ENCODE data around the gene FAM83G.

Gene FAM83G

DNA sequence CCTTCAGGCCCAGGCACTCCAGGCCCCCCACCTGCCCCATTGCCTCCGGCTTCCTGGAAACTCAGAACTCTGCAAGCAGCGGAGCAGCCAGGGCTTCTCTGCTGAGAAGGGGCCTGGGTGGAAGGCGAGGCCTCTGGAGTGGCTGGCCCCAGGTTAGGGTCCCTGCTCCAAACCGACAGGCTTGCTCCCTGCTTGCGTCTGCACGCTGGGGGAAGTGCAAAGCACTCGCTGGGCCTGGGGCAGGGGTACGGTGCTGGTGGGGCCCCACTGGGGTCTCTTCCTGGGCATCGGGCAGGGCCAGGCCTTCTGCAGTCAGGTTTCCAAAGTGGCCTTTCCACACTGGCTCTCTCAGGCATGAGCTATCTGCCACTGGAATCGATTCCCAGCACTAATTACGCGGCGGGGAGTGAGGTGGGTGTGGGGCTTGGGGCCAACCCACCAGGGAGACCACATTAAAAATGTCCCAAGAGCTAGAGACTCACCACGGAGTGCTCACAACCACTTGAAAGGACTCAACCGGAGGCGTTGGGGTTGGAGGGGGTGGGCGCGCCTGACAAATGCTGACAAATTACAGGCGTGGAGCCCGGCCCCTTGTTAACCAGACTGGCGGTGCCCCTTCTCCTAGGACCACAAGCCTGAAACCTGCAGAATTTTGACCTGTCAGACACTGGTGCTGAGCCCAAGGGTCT lies 17.9 kb downstream of the FAM83G start:
- no peak for DNase-seq

DNA sequence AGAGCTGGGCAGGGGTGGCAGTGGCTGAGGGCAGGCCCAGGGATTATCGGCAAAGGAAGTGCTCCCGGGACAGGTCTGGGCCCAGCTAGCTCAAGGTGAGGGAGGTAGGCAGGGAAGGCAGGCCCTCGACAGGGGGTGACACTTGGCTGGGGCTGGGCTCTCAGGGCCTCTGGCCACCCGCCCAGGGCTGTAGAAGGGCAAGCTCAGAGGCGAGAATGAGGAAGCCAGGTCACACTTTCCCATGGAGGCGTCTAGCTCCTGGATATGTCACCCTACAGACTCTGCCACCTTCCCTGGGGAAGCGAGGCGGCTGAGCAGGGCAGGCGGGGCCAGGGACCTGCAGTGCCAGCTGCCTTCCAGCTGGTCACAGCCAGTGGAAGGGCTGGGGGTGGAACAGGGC lies 19.1 kb downstream of the FAM83G start:
- no peak for DNase-seq

DNA sequence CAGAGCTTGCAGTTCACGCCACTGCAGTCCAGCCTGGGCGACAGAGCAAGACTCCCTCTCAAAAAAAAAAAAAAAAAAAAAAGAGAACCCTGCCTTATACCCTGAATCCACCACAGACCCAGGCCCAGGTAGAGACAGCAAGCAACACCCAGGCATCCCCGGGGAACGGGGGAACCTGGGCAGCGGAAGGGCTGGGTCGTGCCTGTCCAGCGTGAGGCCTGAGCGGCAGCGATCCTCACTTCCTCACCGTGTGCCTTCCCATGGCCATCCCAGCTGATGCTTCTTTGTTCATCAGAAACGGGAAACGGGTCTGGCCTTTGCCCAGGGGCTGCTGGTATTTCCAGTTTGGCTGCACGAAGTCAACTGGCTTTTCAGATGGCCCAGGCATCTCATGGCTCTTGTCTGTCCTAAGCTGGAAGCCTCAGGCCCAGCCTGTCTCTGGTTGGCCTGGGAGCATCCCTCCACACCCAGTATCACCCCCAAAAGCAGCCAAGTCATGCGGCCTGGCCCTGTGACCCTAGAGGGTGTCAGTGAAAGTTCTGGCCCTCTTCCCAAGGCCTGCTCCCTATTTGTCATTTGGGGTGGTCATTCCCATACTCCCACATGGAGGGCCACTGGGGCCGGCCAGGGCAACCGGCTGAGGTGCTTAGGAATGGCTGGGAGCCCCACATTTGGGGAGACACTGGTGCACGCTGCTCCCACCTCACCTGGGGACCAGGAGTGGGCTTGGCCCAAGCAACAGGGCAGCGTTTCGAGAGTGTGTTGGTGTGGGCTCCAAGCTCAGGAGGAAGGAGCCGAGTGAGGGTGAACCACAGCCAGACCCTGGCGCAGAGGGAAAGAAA lies 20.1 kb downstream of the FAM83G start:
- DNase-seq: no peak

DNA sequence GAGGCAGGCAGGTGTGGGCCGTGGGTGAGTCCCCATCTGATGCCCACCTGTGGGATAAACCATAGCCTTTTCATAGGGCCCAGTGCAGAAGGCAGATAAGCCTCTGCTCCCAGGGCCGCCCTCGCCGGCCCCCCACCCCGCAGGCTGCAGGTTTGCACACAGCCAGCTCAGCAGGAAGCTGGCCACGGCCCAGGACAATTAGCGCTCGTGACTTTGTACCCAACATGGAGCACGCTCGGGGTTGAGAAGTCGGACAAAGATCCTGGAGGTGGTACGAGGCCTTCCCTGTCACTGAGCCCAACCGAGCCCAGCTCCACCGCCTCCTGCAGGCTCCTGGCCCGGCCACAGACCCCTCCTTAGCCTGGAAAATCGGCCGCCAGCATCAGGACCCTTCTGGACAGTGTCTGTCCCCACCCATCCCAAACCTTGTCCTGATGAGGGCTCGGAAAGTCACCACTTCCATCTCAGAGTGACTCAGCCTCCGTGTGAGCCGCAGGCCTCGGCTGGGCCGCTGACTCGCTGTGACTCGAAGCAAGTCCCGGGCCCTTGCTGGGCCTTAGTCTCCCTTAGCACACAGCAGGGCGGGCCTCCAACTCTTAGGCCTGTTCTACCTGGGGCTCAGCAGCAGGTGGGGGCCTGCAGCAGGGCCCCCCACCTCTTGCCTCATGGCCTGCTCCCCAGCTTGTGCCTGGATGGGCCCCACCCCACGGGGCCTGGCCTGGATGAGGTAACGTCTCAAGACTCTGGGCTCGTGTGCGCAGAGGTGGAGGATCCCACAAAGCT lies 22.7 kb downstream of the FAM83G start:
- no peak for DNase-seq

DNA sequence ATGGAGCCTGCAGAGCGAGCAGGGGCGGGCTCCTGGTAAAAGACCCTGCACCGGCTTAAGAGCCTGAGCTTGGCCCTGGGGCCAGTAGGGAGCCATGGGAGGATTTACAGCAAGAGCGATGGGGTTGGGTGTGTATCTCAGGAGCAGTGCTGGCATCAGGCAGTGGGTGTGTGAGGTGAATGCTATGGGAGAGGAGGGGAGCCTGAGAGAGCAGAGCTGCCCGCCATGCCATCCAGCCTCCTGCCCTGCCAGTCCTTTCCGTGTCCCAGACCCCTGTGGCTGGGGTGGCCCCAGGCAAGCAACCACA lies 23.3 kb downstream of the FAM83G start:
- no peak for DNase-seq

DNA sequence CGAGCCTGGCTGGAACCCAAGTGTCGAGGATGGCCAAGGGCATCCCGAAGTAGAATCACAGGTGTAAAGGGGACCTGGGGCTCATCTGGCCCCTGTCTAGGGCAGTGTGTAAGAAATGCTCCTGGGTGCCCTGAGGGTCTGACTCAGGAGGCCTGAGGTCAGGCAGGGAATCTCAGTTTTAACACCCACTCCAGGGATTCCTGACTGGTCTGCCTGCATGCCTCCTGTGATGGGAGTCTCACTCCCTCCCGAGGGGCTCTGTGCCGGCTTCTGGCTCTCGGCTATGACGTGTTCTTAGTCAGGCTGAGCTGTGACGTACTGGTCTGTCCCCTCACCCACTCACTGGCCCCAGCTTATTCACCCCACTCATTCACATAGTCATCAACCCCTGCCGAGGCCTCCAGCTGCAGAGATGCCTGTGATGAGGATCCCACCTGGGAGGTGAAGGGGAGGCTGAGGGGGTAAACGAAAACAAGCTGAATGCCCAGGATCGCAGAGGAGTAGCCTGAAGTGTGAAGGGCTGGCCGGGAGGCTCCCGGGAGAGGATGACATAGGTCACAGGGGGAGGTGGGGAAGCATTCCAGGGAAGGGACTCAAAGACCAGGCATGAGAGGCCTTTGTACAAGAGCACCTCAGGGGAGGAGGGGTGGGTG lies 23.8 kb downstream of the FAM83G start:
- no peak for DNase-seq

DNA sequence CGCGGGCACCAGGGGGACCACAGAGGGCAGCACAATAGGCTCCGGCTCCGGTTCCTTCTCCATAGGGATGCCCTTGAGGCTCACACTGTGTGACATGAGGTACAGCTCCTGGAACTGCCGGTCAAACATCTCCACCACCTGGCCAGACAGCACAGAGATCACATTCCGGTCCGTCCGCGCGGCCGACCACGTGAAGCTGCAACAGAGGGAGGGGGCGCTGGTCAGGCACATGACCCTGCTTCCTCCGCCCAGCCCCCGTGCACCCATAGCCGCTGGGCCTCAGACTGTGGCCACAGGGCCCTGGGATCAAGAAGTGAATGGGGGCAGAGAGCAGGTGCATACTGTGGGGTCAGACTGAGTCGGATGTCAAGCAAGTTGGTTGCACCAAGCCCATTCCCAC lies 25.9 kb downstream of the FAM83G start:
- no peak for DNase-seq

DNA sequence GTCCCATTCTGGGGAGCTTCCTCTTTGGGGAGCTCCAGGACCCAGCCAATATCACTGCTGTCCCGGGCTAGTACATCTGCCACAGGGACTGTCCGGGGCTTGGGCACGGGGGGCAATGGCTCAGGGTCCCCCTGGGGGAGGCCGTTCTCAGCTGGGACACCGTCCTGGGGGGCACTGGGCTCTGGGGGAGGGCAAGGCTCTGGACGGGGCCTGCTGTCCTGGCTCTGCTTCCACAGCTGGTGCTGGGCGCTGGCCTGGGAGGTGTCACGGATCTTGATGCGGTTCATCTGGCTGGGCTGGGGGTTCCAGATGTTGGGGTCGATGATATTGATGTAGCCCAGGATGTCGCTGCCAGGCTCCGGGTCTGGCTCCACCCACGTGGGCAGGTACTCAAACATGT lies 26.5 kb downstream of the FAM83G start:
- no peak for DNase-seq

DNA sequence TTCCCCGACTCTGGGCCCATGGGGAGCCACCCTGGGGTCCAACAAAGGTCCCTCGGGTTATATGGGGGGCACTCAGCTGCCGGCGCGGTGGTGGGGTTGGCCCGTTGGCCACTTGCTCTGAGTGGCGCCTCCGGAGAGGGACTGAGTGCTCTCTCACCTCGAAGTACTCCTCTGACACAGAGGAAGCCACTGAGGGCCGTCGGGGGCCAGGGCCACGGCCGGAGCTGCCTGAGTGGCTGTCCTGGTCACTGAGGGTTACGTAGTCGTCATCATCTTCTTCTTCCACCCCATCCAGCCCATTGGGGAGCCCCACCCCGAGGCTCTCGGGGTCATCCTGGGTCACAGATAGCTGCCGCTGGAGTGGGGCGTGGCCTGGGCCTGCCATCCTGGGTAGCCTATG lies 26.9 kb downstream of the FAM83G start:
- no peak for DNase-seq

DNA sequence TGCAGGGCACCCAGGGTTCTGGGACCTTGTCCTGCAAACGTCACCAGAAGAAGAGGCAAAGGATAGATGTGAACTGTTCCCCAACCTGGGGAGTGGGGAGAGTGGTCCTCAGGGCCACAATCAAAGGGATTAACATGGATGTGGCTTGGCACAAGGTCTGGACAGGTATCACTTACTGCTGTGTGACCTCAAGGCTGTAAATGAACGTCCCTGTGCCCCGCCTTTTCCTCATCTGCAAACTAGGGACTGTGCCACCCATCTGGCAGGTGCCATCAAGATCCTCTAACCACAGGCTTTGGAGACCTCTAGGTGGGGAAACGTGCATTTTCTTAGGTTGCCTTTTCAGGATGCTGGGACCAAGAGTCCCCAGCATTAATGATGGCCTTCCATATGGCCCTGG lies 27.5 kb downstream of the FAM83G start:
- no peak for DNase-seq

DNA sequence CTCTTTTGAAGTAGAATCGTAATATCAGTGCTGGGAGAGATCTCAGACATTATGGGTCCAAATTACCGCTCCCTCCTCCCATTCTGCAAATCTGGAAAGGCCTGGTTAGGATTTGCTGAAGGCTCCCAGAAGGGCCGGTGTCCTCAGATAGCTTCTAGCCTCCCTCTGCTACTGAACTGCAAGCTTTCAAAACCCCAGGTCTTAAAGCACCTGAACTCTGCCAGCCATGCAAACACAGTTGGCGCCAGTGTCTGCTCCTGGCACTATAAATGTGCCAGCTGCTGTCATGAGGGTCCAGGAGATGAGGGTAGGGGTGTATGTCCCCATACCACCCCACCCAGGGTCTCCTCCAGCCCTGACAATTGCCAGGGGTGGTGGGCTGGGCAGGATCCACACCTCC lies 28.4 kb downstream of the FAM83G start:
- no peak for DNase-seq

DNA sequence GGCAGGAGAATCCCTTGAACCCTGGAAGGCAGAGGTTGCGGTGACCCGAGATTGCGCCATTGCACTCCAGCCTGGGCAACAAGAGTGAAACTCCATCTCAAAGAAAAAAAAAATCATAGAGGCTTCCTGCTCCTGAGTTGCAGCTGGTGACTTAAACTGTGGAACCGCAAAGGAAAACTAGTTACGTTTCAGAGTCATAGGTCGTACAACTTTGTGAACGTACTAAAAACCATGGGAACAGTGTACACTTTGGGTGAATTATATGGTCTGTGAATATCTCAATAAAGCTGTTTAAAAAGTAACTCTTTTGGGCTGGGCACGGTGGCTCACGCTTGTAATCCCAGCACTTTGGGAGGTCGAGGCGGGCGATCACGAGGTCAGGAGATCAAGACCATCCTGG lies 29.0 kb downstream of the FAM83G start:
- no peak for DNase-seq

DNA sequence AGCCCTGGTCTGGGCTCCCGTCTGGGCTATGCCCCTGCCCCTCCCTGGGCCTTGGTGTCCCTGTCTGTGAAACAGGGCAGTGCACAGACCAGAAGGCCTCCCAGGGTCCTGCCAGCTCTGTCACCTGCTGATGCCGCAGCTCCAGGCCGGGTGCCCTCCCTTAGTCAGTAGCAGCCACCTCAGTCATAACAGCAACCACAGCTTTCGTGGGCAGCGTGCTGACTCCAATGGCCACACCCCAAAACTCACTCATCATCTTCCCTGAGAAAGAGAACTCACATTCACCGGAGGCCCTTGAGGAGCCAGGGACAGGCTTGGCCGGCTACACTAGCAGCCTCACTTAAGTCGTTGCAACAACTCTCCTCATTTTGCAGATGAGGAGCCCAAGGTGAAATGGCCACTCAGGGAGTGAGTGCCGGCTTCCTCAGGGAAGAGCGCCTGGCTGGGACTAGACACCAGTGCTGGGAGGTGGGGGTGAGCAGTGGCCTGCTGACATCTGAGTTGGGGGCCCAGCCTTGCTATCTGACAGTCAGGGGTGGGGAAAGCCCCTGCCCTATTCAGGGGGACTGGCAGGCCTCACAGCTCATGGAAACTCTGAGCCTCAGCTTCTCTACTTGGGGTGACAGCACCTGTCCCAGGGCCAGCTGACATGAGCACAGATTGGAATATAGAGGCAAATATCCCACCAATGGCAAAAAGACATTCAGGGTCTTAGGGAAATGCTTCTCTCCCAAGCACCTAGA lies 30.0 kb downstream of the FAM83G start:
- DNase-seq: no peak

DNA sequence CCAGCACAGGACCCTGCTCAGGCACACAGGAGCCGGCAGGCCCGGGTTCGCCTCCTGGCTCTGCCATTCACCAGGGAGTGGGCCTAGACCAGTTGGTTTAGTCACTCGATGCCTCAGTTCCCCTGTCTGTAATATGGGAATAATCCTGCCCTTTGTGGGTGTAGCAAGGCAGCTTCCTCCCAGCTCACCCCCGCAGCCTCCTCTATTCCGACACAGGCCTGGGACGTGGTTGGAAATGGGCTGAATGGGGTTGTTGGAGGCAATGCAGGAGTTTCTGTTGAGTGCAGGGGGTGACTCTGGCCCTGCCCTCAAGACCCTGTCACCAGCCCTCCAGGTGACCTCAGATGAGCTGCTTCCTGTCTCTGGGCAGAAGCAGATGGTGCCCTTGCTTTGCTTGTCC lies 32.8 kb downstream of the FAM83G start:
- DNase-seq: no peak

DNA sequence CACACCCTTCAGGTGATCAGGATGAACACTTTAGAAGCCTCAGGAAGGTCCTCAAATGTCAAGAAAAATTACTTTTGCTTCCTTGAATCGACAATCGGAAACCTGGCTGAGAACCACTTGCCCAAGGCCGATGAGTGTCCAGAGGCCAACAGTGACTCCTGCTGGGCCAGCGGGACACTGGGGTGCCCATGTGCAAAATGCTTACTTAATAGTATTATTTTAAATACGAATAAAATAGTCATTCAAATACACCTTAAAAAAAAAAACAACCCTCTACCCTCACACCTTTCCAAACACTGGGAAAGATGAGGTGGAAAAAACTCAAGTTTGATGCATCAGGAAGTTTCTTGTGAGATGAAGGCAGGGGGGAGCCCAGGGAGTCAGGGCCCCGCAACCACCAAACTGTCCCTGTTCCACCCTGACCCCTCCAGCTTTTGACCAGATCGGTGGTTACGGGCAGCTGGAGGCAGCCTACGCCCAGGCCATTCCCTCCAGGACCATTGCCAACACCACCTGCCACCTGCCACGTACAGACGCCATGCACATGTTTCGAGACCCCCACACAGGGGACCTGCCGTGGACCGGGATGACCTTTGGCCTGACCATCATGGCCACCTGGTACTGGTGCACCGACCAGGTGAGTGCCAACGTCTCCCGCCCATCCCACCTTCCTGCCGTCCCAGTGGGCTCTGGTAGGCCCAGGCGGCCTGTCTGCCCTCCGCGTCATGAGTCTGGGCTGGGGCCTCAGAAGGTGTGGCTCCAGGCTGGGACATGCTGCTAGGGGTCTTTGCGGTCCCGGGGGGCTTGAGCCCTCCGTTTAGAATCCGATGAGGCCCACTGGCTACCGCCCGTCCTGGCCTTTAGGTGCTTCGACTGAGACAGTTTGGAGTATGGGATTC lies 33.7 kb downstream of the FAM83G start:
- DNase-seq: no peak

DNA sequence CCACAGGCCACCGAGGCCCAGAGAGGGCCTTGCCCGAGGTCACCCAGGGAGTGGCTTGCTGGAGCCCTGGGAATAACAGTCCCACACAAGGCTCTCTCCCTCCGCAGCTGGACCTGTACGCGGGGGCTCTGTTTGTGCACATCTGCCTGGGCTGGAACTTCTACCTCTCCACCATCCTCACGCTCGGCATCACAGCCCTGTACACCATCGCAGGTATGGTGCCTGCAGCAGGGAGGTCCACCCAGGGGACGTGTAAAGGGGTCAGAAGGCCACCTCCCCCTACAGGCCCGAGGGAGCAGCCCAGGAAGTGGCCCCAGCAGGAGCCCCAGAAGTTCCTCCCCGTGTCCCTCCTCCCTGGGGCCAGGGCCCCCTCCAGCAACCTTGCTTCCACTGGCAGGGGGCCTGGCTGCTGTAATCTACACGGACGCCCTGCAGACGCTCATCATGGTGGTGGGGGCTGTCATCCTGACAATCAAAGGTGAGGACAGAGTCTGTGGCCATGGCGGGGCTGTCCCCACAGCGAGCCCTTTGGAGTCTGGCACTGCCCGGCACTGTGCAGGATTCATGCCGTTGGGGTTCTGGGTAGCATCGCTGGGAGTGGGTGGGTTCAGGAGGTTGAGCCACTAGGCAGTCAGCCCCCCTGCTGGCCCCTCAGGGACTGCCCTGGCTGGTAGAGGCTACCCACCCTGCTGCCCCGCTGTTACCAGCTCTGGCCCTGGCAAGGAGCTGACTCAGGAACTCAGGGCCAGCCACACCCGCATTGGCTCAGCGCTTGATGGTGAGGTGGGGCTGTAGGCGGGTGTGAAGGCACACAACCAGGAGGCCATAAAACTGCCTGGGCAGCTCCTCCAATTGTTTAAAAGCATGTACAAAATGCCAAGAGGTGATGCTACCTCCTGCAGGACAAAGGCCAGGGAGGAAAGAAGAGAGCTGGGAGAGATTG lies 35.3 kb downstream of the FAM83G start:
- no peak for DNase-seq

DNA sequence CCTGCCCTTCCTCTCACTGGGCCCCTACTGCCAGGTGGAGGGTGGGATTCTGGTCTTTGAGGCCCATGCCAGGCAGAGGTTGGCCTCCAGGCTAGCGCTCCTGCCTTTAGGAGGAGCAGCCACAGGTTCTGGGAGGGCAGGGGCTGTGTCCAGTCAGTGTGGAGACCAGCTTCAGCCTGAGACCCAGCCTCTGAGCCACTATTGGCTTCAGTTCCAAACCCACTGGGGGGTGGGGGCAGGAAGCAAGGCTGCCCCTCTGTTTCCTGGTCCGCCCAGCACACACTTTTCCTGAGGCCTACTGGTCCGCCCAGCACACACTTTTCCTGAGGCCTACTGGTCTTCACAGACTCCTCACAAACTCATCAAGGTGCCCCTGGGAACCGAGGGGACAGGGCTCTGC lies 36.2 kb downstream of the FAM83G start:
- no peak for DNase-seq

DNA sequence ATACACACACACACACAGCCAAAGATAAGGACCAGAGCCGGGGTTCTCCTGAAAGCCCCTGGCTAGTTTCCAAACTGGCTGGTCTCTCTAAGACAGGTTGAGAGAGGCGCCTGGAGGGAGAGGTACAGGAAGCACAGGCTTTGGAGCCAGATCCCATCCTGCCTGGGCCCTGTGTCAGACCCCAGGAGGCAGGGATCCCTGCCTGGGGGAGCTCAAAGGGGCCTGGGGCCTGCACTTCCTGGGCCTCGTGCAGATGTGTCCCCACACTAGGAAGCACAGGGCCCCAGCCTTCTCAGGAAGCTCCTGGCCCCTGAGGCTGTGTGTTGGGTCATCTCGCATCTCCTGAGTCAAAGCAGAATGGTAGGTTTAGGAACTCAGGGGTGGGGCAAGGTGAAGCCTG lies 36.6 kb downstream of the FAM83G start:
- peak; percentile 9 for DNase-seq

DNA sequence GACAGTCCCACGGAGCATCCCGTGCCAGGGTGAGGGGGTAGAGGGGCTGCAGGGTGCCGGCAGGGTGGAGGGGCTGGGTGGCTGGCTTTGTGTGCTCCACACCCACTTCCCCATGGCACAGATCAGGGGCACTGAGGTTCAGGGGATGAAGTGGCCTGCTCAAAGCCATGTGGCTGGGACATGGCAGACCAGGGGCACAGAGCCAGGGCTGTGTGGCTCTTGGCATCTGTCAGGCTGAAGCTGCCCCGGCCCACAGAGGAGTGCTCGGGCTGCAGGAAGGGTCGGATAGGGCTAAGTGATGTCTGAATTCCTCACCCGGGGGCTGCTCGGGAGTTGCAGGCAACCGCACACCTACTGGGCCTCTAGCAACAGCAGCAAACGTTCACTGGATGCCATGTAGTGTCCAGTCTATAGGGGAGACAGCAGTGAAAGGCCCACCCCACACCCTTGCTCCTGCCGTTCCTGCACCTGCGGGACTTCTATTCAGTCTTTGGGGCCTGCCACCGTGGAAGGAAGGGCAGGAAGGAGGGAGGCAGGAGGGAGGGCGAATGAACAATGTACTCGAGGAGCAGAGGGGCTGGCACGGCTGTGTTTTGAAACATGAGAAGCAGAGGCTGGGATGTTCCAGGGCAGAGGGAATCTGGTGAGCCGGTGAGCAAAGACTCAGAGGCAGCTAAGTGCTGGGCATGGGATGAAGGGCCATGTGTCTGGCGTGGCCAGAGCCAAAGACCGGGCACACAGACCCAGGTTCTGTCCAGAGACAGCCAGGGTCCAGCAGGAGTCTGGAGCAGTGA lies 37.5 kb downstream of the FAM83G start:
- peak; percentile 43 for DNase-seq

Measured in NCI-H1092 treated with DMSO at 0.1 percent for 48 hours (cell line).